GM18499 (cell line): Measurements from ENCODE around the gene ZNF552.
A peak's percentile ranks its signal among the peaks of the same experiment; 100 is the strongest.

Source experiments
- ATAC-seq: cut with Tn5 transposase; IDR thresholded peaks from one replicate; pipeline ENCODE4 v1.9.1; 2021; ENCODE audit warnings: moderate number of reproducible peaks; ENCODE audit not compliant: insufficient read depth, unreplicated experiment

Gene ZNF552

GRCh38 chr19:57779220-57779845 is 35.4 kb downstream of the ZNF552 start:
- ATAC-seq, result no peak

GRCh38 chr19:57778336-57778735 is 36.4 kb downstream of the ZNF552 start:
- no peak for ATAC-seq

- ATAC-seq, result no peak
These were observed 37.9 kb downstream of the ZNF552 start for GRCh38 chr19:57776764-57777296.

- ATAC-seq, result no peak
These were observed 41.2 kb downstream of the ZNF552 start for GRCh38 chr19:57773488-57773887.

- ATAC-seq, result no peak
These were observed 43.3 kb downstream of the ZNF552 start for GRCh38 chr19:57771417-57771816.

- ATAC-seq, result peak; percentile 68
These were observed 45.2 kb downstream of the ZNF552 start, which contains the start of gene ZNF586 for GRCh38 chr19:57769345-57770131. TSS of gene ZNF586 (plus strand) at chr19:57769676. CDS start at chr19:57769843, 167 bp downstream.

- no peak for ATAC-seq
These were observed 55.6 kb downstream of the ZNF552 start for GRCh38 chr19:57759096-57759495.

GRCh38 chr19:57757941-57758340 is 56.8 kb downstream of the ZNF552 start:
- ATAC-seq, result no peak
